Caco-2 (cell line): Measurements from ENCODE around the gene DNASE2B. TPM values are rescaled to one million over a fixed set of nuclear protein-coding genes. Genes with fewer than 3 reads are reported as not detected.

ENCODE experiments used
- BruUV-seq: library from RNA; stranded (reverse); fragments of 400-500 nt; replicated peaks from 2 replicates; lab custom pipeline; 2021; lab: Mats Ljungman, UMichigan
- CTCF ChIA-PET: fragments of 300-600 bp; sonication (Branson Sonifier 250); formaldehyde crosslinking; loops from one replicate; lab custom pipeline; 2022; ENCODE audit warnings: antibody characterized with exemption; lab: Charles Lee
- POLR2A ChIA-PET: fragments of 300-600 bp; sonication (Branson Sonifier 250); formaldehyde crosslinking; loops from one replicate; lab custom pipeline; 2022; ENCODE audit warnings: antibody characterized with exemption; lab: Charles Lee
- DNase-seq, 2 experiments: peaks; one replicate each; pipeline versions ENCODE4 v3.0.0 to v3.0.0-alpha.2; 2020 to 2022
- H3K27me3 ChIP-seq: replicated peaks from 2 replicates; pipeline ENCODE4 v1.6.0; 2011; ENCODE audit warnings: low read length; ENCODE audit not compliant: control insufficient read depth, insufficient read depth
- H3K36me3 ChIP-seq: 2 replicates; pipeline ENCODE4 v1.5.1; 2011; ENCODE audit warnings: low read length; ENCODE audit not compliant: control insufficient read depth, insufficient read depth
- H3K4me1 ChIP-seq: fragments of 250-450 bp; sonication (Bioruptor Pico); 2 replicates; pipeline ENCODE4 v1.5.1; 2020; ENCODE audit warnings: mild to moderate bottlenecking
- H3K4me3 ChIP-seq: 2 replicates; pipeline ENCODE4 v1.5.1; 2011; ENCODE audit warnings: low read depth, mild to moderate bottlenecking, control low read depth, low read length
- H3K9me3 ChIP-seq: fragments of 250-450 bp; sonication (Bioruptor Pico); 2 replicates; pipeline ENCODE4 v1.5.1; 2020; ENCODE audit warnings: mild to moderate bottlenecking, moderate library complexity
- H3K27ac Mint-ChIP-seq: one replicate; pipeline ENCODE4 v1.8.0; 2022; ENCODE audit warnings: mixed read lengths; ENCODE audit not compliant: unreplicated experiment
- H3K27me3 Mint-ChIP-seq: one replicate; pipeline ENCODE4 v1.8.0; 2022; ENCODE audit warnings: mixed read lengths; ENCODE audit not compliant: insufficient read depth, unreplicated experiment
- H3K36me3 Mint-ChIP-seq: one replicate; pipeline ENCODE4 v1.8.0; 2022; ENCODE audit warnings: mild to moderate bottlenecking, mixed read lengths; ENCODE audit not compliant: insufficient read depth, unreplicated experiment
- H3K4me1 Mint-ChIP-seq: one replicate; pipeline ENCODE4 v1.8.0; 2022; ENCODE audit warnings: low read depth, mixed read lengths; ENCODE audit not compliant: unreplicated experiment
- H3K4me3 Mint-ChIP-seq: one replicate; pipeline ENCODE4 v1.8.0; 2022; ENCODE audit warnings: mild to moderate bottlenecking, moderate library complexity, mixed read lengths; ENCODE audit not compliant: unreplicated experiment
- H3K9me3 Mint-ChIP-seq: one replicate; pipeline ENCODE4 v1.8.0; 2022; ENCODE audit warnings: mixed read lengths; ENCODE audit not compliant: unreplicated experiment
- intact Hi-C: fragments of 100-400 bp; cut with micrococcal nuclease; formaldehyde crosslinking; loops from one replicate; pipeline ENCODE4 v1.10.0; 2022; ENCODE audit not compliant: unreplicated experiment
- total RNA-seq: library from RNA; stranded (reverse); gene quantifications from 2 replicates; pipeline ENCODE4 v1.2.3, GENCODE V29; 2022
- TF ChIP-seq, protein P1 (sequence below), 2 experiments: fragments of 200-600 bp in 1 of 2; IDR thresholded peaks; 1 replicate in 1 of 2; 2 replicates in 1 of 2; pipeline versions ENCODE4 v1.5.1 to v1.8.0; 2011 to 2022; ENCODE audit warnings: antibody characterized with exemption in 1 of 2, control low read depth in 1 of 2, inconsistent platforms in 1 of 2, low read depth in 1 of 2, low read length in 1 of 2, mild to moderate bottlenecking in 1 of 2, moderate library complexity in 1 of 2; ENCODE audit not compliant: insufficient read depth in 1 of 2, severe bottlenecking in 1 of 2, unreplicated experiment in 1 of 2

DNASE2B gene
- total RNA-seq, 1 experiment from 2014 or later: not detected

DNA sequence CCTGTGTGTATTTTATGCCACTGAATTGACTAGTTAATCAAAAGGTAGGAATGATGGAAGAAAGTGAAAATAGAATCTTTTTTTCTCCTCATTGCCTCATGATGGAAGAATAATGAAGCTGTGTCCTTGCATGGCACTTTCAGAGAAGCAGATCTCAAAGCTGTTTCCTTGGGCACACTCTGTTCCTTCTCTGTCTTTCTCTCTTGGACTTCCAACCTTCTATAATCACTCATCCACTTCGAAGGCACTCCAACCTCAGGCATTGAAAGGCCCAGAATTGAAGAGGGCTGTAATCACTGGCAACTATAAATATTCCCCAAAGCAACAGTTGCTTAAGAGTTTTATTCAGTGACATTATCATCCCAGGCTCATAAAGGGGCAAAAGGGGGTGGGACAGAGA is 31.1 kb upstream of the DNASE2B start:
- Histone ChIP-seq H3K9me3 (no peaks in the 10 kb centered on the region), H3K36me3 (no peaks in the 10 kb centered on the region), H3K27me3 (no peaks in the 10 kb centered on the region), H3K4me1 (no peaks in the 10 kb centered on the region; the same call in 1 of the 2 replicates), H3K4me3 (no peak overlapping the region)
- H3K9me3 Mint-ChIP-seq: no peaks in the 10 kb centered on the region
- no peaks in the 10 kb centered on the region for H3K36me3 Mint-ChIP-seq
- no peaks in the 10 kb centered on the region for H3K27me3 Mint-ChIP-seq
- POLR2A ChIA-PET: no interaction called here
- no peak for DNase-seq
- H3K4me1 Mint-ChIP-seq: no peaks in the 10 kb centered on the region
- intact Hi-C loops: no loop called here
- no TSS peak for BruUV-seq
- H3K27ac Mint-ChIP-seq: no peak overlapping the region
- no peak overlapping the region for H3K4me3 Mint-ChIP-seq
- CTCF ChIA-PET: no interaction called here
- TF ChIP-seq, protein P1, sequence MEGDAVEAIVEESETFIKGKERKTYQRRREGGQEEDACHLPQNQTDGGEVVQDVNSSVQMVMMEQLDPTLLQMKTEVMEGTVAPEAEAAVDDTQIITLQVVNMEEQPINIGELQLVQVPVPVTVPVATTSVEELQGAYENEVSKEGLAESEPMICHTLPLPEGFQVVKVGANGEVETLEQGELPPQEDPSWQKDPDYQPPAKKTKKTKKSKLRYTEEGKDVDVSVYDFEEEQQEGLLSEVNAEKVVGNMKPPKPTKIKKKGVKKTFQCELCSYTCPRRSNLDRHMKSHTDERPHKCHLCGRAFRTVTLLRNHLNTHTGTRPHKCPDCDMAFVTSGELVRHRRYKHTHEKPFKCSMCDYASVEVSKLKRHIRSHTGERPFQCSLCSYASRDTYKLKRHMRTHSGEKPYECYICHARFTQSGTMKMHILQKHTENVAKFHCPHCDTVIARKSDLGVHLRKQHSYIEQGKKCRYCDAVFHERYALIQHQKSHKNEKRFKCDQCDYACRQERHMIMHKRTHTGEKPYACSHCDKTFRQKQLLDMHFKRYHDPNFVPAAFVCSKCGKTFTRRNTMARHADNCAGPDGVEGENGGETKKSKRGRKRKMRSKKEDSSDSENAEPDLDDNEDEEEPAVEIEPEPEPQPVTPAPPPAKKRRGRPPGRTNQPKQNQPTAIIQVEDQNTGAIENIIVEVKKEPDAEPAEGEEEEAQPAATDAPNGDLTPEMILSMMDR (IDR thresholded peaks at IDR 0.05; ENCODE audit: insufficient read depth in 1 of 2, low read depth in 1 of 2, low read length in 1 of 2, severe bottlenecking in 1 of 2, unreplicated experiment in 1 of 2): no peak

DNA sequence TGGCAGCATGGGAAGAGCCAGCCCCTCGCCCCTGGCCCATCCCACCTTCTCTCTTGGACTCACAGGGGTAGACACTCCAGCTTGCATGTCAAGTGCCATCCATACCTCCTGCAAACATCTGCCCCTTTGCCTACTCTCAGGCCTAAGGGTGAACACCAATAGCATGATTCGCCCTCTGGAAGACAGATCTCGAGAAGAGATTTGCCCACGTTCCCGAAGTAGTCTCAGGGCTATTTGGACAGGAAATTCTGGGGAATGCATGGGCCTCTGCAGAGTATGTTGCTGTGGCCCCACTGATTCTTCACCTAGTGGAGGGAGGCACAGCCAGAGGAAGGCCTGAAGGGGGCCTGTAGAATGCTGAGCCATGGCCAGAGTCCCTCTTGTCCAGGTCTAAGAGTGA is 29.8 kb upstream of the DNASE2B start:
- H3K4me1 ChIP-seq: no peaks in the 10 kb centered on the region; the same call in 1 of the 2 replicates
- H3K9me3 ChIP-seq: no peaks in the 10 kb centered on the region
- no peak overlapping the region for H3K4me3 ChIP-seq
- no peak for DNase-seq
- no peaks in the 10 kb centered on the region for H3K27me3 ChIP-seq
- ChIA-PET CTCF (no interaction called here), POLR2A (no interaction called here)
- Mint-ChIP-seq H3K36me3 (no peaks in the 10 kb centered on the region), H3K27me3 (no peaks in the 10 kb centered on the region), H3K9me3 (no peaks in the 10 kb centered on the region), H3K27ac (no peak overlapping the region), H3K4me3 (no peak overlapping the region), H3K4me1 (no peaks in the 10 kb centered on the region)
- intact Hi-C loops: no loop called here
- BruUV-seq: no TSS peak
- H3K36me3 ChIP-seq: no peaks in the 10 kb centered on the region
- TF ChIP-seq, protein P1 (IDR thresholded peaks at IDR 0.05; ENCODE audit: insufficient read depth in 1 of 2, low read depth in 1 of 2, low read length in 1 of 2, severe bottlenecking in 1 of 2, unreplicated experiment in 1 of 2): no peak

DNA sequence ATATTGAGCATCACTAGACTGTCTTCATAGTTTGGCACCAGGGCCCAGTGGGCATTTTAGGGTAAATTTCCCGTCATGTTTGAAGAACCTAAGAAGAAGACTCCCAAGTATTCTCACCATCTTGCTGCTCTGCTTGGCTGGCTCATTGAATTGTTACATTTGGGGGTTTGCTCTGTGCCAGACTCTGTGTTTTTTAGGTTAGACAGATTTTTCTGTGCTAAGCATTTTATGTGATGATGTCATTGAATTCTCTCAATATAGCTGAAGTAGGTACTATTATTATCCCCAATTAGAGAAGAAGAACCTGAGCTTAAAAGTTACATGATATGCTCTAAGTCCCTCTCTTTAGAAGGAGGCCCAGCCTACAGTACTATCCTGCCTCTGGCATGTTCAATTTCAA is 28.0 kb upstream of the DNASE2B start:
- no peak for DNase-seq
- Histone ChIP-seq H3K4me3 (no peak overlapping the region), H3K27me3 (no peaks in the 10 kb centered on the region), H3K36me3 (no peaks in the 10 kb centered on the region), H3K4me1 (no peaks in the 10 kb centered on the region; the same call in 1 of the 2 replicates), H3K9me3 (no peaks in the 10 kb centered on the region)
- POLR2A ChIA-PET: no interaction called here
- Mint-ChIP-seq H3K27ac (no peak overlapping the region), H3K36me3 (no peaks in the 10 kb centered on the region), H3K27me3 (no peaks in the 10 kb centered on the region), H3K4me3 (no peak overlapping the region), H3K9me3 (no peaks in the 10 kb centered on the region), H3K4me1 (no peaks in the 10 kb centered on the region)
- intact Hi-C loops: no loop called here
- BruUV-seq: no TSS peak
- CTCF ChIA-PET: no interaction called here
- TF ChIP-seq, protein P1 (IDR thresholded peaks at IDR 0.05; ENCODE audit: insufficient read depth in 1 of 2, low read depth in 1 of 2, low read length in 1 of 2, severe bottlenecking in 1 of 2, unreplicated experiment in 1 of 2): no peak
